Ishikawa (cell line): ENCODE data around the gene LPAR1.

Source experiments
- CEBPB ChIP-seq: IDR thresholded peaks from 2 replicates; pipeline ENCODE4 v1.6.1; 2012
- CREB1 ChIP-seq: IDR thresholded peaks from 2 replicates; pipeline ENCODE4 v1.6.1; 2012; ENCODE audit warnings: low read depth
- EGR1 ChIP-seq: IDR thresholded peaks from 2 replicates; pipeline ENCODE4 v1.6.1; 2012
- EP300 ChIP-seq: IDR thresholded peaks from 2 replicates; pipeline ENCODE4 v1.6.1; 2012; ENCODE audit warnings: borderline replicate concordance
- FOXM1 ChIP-seq: IDR thresholded peaks from 2 replicates; pipeline ENCODE4 v1.6.1; 2012; ENCODE audit warnings: low read depth, borderline replicate concordance
- NFIC ChIP-seq: IDR thresholded peaks from 2 replicates; pipeline ENCODE4 v1.6.1; 2012
- RAD21 ChIP-seq: IDR thresholded peaks from 2 replicates; pipeline ENCODE4 v1.6.1; 2012; ENCODE audit warnings: low read depth
- TAF1 ChIP-seq: IDR thresholded peaks from 2 replicates; pipeline ENCODE4 v1.6.1; 2012; ENCODE audit warnings: low read depth, mild to moderate bottlenecking
- TCF12 ChIP-seq: IDR thresholded peaks from 2 replicates; pipeline ENCODE4 v1.6.1; 2012; ENCODE audit warnings: low read depth
- YY1 ChIP-seq: IDR thresholded peaks from 2 replicates; pipeline ENCODE4 v1.6.1; 2012; ENCODE audit warnings: low read depth
- TF ChIP-seq, protein P1 (sequence below): IDR thresholded peaks from 2 replicates; pipeline ENCODE4 v1.6.1; 2012
- TF ChIP-seq, protein P2 (sequence below): IDR thresholded peaks from 2 replicates; pipeline ENCODE4 v1.6.1; 2012; ENCODE audit warnings: low read depth, mild to moderate bottlenecking
- TF ChIP-seq, protein P3 (sequence below): IDR thresholded peaks from 2 replicates; pipeline ENCODE4 v1.6.1; 2012

DNA sequence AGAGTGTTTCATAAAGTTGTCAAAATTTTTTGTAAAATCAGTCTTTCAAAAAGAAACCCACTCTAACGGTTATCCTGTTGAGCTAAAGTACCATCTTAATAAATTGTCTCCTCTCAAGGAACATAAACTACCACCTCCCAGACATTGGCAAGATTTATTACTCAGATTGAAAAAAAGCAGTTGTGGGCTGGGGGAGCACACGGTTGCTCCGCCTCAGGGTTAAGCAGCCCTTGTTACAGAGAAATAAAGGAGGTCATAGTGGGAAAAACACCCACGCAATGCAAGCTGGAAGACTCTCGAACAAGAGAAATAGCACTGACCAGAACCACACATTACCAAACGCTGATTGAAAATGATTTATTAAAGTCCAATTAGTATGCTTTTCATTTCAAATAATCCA, 165.3 kb downstream of the LPAR1 start:
- no peak for TF ChIP-seq RAD21
- no peak for TF ChIP-seq TAF1
- no peak for TF ChIP-seq EP300
- TF ChIP-seq TCF12, result no peak
- TF ChIP-seq CEBPB, result no peak
- no peak for TF ChIP-seq CREB1
- TF ChIP-seq FOXM1, result no peak
- TF ChIP-seq YY1, result no peak
- no peak for TF ChIP-seq EGR1
- TF ChIP-seq, protein P1, sequence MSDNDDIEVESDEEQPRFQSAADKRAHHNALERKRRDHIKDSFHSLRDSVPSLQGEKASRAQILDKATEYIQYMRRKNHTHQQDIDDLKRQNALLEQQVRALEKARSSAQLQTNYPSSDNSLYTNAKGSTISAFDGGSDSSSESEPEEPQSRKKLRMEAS, result no peak
- TF ChIP-seq, protein P2, sequence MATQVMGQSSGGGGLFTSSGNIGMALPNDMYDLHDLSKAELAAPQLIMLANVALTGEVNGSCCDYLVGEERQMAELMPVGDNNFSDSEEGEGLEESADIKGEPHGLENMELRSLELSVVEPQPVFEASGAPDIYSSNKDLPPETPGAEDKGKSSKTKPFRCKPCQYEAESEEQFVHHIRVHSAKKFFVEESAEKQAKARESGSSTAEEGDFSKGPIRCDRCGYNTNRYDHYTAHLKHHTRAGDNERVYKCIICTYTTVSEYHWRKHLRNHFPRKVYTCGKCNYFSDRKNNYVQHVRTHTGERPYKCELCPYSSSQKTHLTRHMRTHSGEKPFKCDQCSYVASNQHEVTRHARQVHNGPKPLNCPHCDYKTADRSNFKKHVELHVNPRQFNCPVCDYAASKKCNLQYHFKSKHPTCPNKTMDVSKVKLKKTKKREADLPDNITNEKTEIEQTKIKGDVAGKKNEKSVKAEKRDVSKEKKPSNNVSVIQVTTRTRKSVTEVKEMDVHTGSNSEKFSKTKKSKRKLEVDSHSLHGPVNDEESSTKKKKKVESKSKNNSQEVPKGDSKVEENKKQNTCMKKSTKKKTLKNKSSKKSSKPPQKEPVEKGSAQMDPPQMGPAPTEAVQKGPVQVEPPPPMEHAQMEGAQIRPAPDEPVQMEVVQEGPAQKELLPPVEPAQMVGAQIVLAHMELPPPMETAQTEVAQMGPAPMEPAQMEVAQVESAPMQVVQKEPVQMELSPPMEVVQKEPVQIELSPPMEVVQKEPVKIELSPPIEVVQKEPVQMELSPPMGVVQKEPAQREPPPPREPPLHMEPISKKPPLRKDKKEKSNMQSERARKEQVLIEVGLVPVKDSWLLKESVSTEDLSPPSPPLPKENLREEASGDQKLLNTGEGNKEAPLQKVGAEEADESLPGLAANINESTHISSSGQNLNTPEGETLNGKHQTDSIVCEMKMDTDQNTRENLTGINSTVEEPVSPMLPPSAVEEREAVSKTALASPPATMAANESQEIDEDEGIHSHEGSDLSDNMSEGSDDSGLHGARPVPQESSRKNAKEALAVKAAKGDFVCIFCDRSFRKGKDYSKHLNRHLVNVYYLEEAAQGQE, result no peak
- TF ChIP-seq NFIC, result no peak
- TF ChIP-seq, protein P3, sequence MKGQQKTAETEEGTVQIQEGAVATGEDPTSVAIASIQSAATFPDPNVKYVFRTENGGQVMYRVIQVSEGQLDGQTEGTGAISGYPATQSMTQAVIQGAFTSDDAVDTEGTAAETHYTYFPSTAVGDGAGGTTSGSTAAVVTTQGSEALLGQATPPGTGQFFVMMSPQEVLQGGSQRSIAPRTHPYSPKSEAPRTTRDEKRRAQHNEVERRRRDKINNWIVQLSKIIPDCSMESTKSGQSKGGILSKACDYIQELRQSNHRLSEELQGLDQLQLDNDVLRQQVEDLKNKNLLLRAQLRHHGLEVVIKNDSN, result no peak
